ENCODE measurements around the gene EMSY. TPM values are rescaled to one million over a fixed set of nuclear protein-coding genes. Genes with fewer than 3 reads are reported as not detected.

Gene EMSY
- total and polyA plus RNA-seq, 8 donors, result 18.2 to 43.9 (median 36.9) TPM

GRCh38 chr11:76554767-76555166 lies 109.9 kb downstream of the EMSY start:
- intact Hi-C loops (cut with DNase I), result no loop called here
- ATAC-seq (no peak), DNase-seq (no peak)
- no peaks in the 10 kb centered on the region for H3K27me3 ChIP-seq
- no peaks in the 10 kb centered on the region for H3K36me3 ChIP-seq
- TF ChIP-seq, protein P1, sequence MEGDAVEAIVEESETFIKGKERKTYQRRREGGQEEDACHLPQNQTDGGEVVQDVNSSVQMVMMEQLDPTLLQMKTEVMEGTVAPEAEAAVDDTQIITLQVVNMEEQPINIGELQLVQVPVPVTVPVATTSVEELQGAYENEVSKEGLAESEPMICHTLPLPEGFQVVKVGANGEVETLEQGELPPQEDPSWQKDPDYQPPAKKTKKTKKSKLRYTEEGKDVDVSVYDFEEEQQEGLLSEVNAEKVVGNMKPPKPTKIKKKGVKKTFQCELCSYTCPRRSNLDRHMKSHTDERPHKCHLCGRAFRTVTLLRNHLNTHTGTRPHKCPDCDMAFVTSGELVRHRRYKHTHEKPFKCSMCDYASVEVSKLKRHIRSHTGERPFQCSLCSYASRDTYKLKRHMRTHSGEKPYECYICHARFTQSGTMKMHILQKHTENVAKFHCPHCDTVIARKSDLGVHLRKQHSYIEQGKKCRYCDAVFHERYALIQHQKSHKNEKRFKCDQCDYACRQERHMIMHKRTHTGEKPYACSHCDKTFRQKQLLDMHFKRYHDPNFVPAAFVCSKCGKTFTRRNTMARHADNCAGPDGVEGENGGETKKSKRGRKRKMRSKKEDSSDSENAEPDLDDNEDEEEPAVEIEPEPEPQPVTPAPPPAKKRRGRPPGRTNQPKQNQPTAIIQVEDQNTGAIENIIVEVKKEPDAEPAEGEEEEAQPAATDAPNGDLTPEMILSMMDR (IDR thresholded peaks at IDR 0.05), result no peak
- H3K4me3 ChIP-seq, result no peak overlapping the region
- H3K4me1 ChIP-seq, result peaks cover 0 to 8% of the 10 kb centered on the region in 2 donors
- H3K27ac ChIP-seq, result no peak overlapping the region
- H3K9me3 ChIP-seq, result no peaks in the 10 kb centered on the region

DNA sequence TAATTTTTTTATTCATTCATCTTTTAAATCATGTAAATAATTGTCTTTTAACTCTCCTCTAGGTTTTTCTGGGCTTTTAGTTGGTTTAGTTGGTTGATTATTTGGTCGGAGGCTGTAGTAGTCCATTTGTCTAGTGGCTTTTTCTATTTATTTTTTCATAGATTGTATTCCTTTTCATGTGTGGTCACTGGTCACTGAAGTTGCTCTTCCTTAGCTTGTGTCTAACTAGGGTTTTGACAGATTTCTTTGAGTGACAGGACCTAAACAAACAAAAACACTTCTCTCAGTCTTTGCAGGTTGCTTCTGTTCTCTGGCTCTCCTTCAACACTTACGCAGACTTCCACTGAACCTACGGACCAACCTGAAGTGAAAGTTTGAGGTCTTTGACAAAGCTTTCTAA lies 112.6 kb downstream of the EMSY start:
- Histone ChIP-seq H3K27ac (no peak overlapping the region), H3K27me3 (peaks cover 0 to 4% of the 10 kb centered on the region in 2 donors), H3K9me3 (no peaks in the 10 kb centered on the region), H3K36me3 (no peaks in the 10 kb centered on the region), H3K4me1 (peaks cover 0 to 15% of the 10 kb centered on the region in 2 donors), H3K4me3 (no peak overlapping the region)
- TF ChIP-seq, protein P1 (IDR thresholded peaks at IDR 0.05), result no peak
- ATAC-seq (no peak), DNase-seq (no peak)
- intact Hi-C loops (cut with DNase I), result no loop called here

DNA sequence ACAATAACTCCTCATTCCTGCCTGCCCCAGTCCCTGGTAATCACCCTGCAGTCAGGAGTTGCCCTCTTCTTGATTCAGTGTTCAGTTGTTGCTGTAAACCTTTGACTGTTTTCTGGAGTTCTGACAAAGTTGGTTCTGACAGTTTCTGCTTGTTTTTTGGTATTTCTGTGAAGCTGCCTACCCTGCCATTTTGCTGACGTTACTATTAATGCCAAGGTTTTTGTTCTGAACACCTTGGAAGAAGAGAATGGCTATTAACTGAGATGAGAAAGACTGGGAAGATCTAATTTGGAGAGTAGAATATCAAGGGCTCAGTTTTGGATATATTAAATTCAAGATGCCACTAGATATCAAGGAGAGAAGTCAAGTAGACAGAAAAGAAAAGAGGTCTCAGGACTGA lies 113.7 kb downstream of the EMSY start:
- ATAC-seq, result no peak

GRCh38 chr11:76558891-76559290 lies 114.1 kb downstream of the EMSY start:
- H3K27me3 ChIP-seq, result peaks cover 0 to 4% of the 10 kb centered on the region in 2 donors
- intact Hi-C loops (cut with DNase I), result no loop called here
- no peak overlapping the region for H3K4me3 ChIP-seq
- no peak for ATAC-seq
- no peaks in the 10 kb centered on the region for H3K9me3 ChIP-seq
- TF ChIP-seq, protein P1 (IDR thresholded peaks at IDR 0.05), result no peak
- peaks cover 0 to 10% of the 10 kb centered on the region in 2 donors for H3K4me1 ChIP-seq
- no peak overlapping the region for H3K27ac ChIP-seq
- DNase-seq, result no peak
- H3K36me3 ChIP-seq, result no peaks in the 10 kb centered on the region

More for the DNA sequence above, 113.7 kb downstream of the EMSY start:
- no peaks in the 10 kb centered on the region for H3K36me3 ChIP-seq
- intact Hi-C loops (cut with DNase I), result no loop called here
- H3K27me3 ChIP-seq, result peaks cover 0 to 4% of the 10 kb centered on the region in 2 donors
- H3K4me3 ChIP-seq, result no peak overlapping the region
- H3K4me1 ChIP-seq, result peaks cover 0 to 10% of the 10 kb centered on the region in 2 donors
- no peak for DNase-seq
- H3K27ac ChIP-seq, result no peak overlapping the region
- H3K9me3 ChIP-seq, result no peaks in the 10 kb centered on the region
- TF ChIP-seq, protein P1 (IDR thresholded peaks at IDR 0.05), result no peak

- no peak overlapping the region for H3K27ac ChIP-seq
- H3K4me3 ChIP-seq, result no peak overlapping the region
- no peaks in the 10 kb centered on the region for H3K9me3 ChIP-seq
- intact Hi-C loops (cut with DNase I), result no loop called here
- peaks cover 0 to 10% of the 10 kb centered on the region in 2 donors for H3K4me1 ChIP-seq
- peaks cover 0 to 4% of the 10 kb centered on the region in 2 donors for H3K27me3 ChIP-seq
- TF ChIP-seq, protein P1 (IDR thresholded peaks at IDR 0.05), result no peak
- DNase-seq, result no peak
- no peak for ATAC-seq
- H3K36me3 ChIP-seq, result no peaks in the 10 kb centered on the region
Observed at GRCh38 chr11:76559346-76559745, 114.5 kb downstream of the EMSY start.

Measured in left lung (tissue), 10 donors.